ENCODE measurements around the gene NLGN1.

DNA sequence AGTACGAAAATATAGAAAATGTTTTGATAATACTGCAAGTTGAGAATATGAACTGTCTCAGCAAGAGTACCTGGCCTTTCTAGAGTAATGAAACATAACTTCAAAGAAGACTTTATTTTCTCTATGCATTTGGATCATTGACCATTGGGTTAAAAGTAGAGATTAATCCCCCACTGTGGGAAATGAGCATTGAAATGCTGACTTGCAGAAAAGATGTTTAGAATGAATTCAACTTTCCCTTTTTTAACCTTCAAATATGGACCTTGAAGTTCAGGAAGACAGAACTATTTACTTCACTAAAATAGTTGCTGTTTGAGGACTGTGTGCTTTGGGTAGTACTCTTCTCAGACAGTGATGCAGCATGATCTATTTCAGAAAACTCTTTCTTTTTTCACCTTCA lies 75.7 kb downstream of the NLGN1 start:
- TF ChIP-seq, protein P1, sequence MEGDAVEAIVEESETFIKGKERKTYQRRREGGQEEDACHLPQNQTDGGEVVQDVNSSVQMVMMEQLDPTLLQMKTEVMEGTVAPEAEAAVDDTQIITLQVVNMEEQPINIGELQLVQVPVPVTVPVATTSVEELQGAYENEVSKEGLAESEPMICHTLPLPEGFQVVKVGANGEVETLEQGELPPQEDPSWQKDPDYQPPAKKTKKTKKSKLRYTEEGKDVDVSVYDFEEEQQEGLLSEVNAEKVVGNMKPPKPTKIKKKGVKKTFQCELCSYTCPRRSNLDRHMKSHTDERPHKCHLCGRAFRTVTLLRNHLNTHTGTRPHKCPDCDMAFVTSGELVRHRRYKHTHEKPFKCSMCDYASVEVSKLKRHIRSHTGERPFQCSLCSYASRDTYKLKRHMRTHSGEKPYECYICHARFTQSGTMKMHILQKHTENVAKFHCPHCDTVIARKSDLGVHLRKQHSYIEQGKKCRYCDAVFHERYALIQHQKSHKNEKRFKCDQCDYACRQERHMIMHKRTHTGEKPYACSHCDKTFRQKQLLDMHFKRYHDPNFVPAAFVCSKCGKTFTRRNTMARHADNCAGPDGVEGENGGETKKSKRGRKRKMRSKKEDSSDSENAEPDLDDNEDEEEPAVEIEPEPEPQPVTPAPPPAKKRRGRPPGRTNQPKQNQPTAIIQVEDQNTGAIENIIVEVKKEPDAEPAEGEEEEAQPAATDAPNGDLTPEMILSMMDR (IDR thresholded peaks at IDR 0.05; ENCODE audit: poor library complexity, severe bottlenecking) = no peak
- TF ChIP-seq EP300 (conservative IDR thresholded peaks at IDR 0.05; ENCODE audit: poor library complexity, severe bottlenecking) (no peak), EZH2 (IDR thresholded peaks at IDR 0.05; ENCODE audit: borderline replicate concordance, insufficient read depth, low read length, poor library complexity, severe bottlenecking) (no peak)

Data from neural cell (in vitro differentiated cells).